ENCODE results near the gene TRIM26. TPM values are rescaled to one million over a fixed set of nuclear protein-coding genes. Genes with fewer than 3 reads are reported as not detected.

TRIM26 gene
- 42.4 and 71.5 TPM in 2 replicates for total RNA-seq

GRCh38 chr6:30212865-30213666 is at the start of gene TRIM26:
TRIM26 (minus strand) TSS chr6:30213406; CDS start chr6:30199103, 14,303 bp downstream.

GRCh38 chr6:30163090-30163917 is 49.9 kb downstream of the TRIM26 start, which contains the start of gene TRIM15:
TRIM15 (plus strand) TSS chr6:30163546; CDS start chr6:30163685, 139 bp downstream.

GRCh38 chr6:30160785-30161531 is 52.2 kb downstream of the TRIM26 start, which contains the start of gene TRIM10:
TRIM10 (minus strand) TSS chr6:30161211; CDS start chr6:30160858, 353 bp downstream.

GRCh38 chr6:30135757-30136156 is 77.4 kb downstream of the TRIM26 start, which contains the start of gene TRIM40:
TRIM40 (plus strand) TSS chr6:30136140; CDS start chr6:30137037, 897 bp downstream.

Other genes with a start within 250 kb of the TRIM26 start
- 18.9 and 61.9 TPM in 2 replicates for gene POLR1H, start 152.1 kb downstream of the TRIM26 start, total RNA-seq
- 24.9 and 25.5 TPM in 2 replicates for gene PPP1R11, start 146.2 kb downstream of the TRIM26 start, total RNA-seq
- 1.5 and 3.8 TPM in 2 replicates for gene RNF39, start 137.6 kb downstream of the TRIM26 start, total RNA-seq
- gene TRIM31, start 100.3 kb downstream of the TRIM26 start, total RNA-seq: under 0.01 TPM in 2 replicates
- not detected in 2 replicates for gene TRIM40, start 77.3 kb downstream of the TRIM26 start, total RNA-seq
- not detected in 2 replicates for gene TRIM10, start 52.2 kb downstream of the TRIM26 start, total RNA-seq
- not detected in 2 replicates for gene TRIM15, start 49.9 kb downstream of the TRIM26 start, total RNA-seq
- 13.0 and 14.7 TPM in 2 replicates for gene TRIM39, start 113.5 kb upstream of the TRIM26 start, total RNA-seq
- gene RPP21, start 131.8 kb upstream of the TRIM26 start, total RNA-seq: 27.0 and 52.6 TPM in 2 replicates